ENCODE measurements around the gene CCDC170. TPM values are rescaled to one million over a fixed set of nuclear protein-coding genes. Genes with fewer than 3 reads are reported as not detected.
A peak's percentile ranks its signal among the peaks of the same experiment; 100 is the strongest.
"Not testable (repeated sequence)": the region's sequence is repeated elsewhere in the genome, so short reads cannot be mapped to it uniquely, and the experiment has no call there.

The CCDC170 gene, protein sequence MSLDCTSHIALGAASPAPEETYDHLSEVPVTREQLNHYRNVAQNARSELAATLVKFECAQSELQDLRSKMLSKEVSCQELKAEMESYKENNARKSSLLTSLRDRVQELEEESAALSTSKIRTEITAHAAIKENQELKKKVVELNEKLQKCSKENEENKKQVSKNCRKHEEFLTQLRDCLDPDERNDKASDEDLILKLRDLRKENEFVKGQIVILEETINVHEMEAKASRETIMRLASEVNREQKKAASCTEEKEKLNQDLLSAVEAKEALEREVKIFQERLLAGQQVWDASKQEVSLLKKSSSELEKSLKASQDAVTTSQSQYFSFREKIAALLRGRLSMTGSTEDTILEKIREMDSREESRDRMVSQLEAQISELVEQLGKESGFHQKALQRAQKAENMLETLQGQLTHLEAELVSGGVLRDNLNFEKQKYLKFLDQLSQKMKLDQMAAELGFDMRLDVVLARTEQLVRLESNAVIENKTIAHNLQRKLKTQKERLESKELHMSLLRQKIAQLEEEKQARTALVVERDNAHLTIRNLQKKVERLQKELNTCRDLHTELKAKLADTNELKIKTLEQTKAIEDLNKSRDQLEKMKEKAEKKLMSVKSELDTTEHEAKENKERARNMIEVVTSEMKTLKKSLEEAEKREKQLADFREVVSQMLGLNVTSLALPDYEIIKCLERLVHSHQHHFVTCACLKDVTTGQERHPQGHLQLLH
- total RNA-seq (1 to 10 TPM; 1.4 TPM), polyA plus RNA-seq (0.66 TPM)
- long read RNA-seq, donor 1, full-length matches to known transcripts: 1 of 3 reads
- long read RNA-seq, donor 1, partial matches to known transcripts: 0 of 3 reads
- long read RNA-seq, donor 1, other reads (novel, unspliced or antisense): 2 of 3 reads
- long read RNA-seq, donor 2: 0 reads
- long read RNA-seq, donor 3, full-length matches to known transcripts: 2 of 2 reads
- long read RNA-seq, donor 3, partial matches to known transcripts: 0 of 2 reads
- long read RNA-seq, donor 3, other reads (novel, unspliced or antisense): 0 of 2 reads
- long read RNA-seq, donor 4: 0 reads

DNA sequence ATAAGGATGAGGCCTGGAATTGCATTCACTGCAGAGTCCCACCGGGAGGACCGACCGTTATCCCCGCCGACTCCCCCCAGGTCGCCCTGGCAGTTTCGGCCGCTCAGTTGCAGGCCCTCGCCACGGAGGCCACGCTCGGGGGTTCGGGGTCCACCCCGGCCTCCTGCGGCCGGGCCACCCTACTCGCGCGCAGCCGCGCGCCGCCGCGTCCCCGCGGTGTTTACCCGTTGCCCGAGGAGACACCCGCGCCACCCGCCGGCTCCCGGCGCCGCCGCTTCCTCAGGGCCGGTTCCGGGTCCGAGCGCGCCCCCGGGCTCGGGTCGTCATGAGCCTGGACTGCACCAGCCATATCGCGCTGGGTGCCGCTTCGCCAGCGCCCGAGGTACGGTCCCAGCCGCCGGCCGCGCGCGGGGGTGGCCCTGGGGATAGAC lies at the start of gene CCDC170:
TSS of gene CCDC170 (plus strand) at position 214 of the 431 bp plus-strand sequence. CDS start at position 326, 112 bp downstream.
- ATAC-seq: peak; percentile 80 to 85
- no peaks in the 10 kb centered on the region for H3K4me1 ChIP-seq (ENCODE audit: control insufficient read depth, insufficient read depth, low read length)
- intact Hi-C loops (cut with DNase I): no loop called here
- peak within 1 kb of the TSS; percentile 63 for H3K27ac ChIP-seq (ENCODE audit: low read length)
- H3K9me3 ChIP-seq (ENCODE audit: control insufficient read depth, low read length): no peaks in the 10 kb centered on the region
- H3K27me3 ChIP-seq (ENCODE audit: control insufficient read depth, insufficient read depth): no peaks in the 10 kb centered on the region
- under 1% methylated on average over 58 of the region's 58 CpGs for WGBS
- peak; percentile 63 to 88 (median 86) for DNase-seq
- H3K4me3 ChIP-seq (ENCODE audit: low read length): peak within 1 kb of the TSS; percentile 76

DNA sequence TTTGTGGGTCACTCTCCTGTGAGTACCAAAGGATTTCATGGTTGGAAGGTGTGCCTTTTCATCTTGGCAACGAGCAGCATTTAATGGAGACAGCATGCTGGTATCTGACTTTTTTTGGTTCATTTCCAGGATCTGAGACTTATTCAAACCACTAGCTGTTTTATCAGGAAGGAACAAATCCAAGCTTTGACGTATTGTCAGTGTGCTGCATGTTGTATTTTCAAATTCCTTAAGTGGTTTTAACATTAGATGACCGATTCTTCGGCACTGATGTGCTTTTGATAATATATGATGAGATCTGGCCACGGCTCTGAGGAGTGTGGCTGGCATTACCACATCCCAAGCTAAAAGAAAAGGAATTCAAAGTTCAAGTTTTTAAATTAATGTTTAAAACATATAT lies 48.3 kb upstream of the CCDC170 start:
- H3K9me3 ChIP-seq (ENCODE audit: control insufficient read depth, low read length): no peaks in the 10 kb centered on the region
- DNase-seq: no peak
- H3K4me3 ChIP-seq (ENCODE audit: low read length): no peak overlapping the region
- peaks cover 5% of the 10 kb centered on the region for H3K4me1 ChIP-seq (ENCODE audit: control insufficient read depth, insufficient read depth, low read length)
- WGBS: 15% methylated on average over 5 of the region's 5 CpGs
- no peak overlapping the region for H3K27ac ChIP-seq (ENCODE audit: low read length)
- H3K27me3 ChIP-seq (ENCODE audit: control insufficient read depth, insufficient read depth): no peaks in the 10 kb centered on the region
- intact Hi-C loops (cut with DNase I): no loop called here
- ATAC-seq: peak; percentile 40 to 62

DNA sequence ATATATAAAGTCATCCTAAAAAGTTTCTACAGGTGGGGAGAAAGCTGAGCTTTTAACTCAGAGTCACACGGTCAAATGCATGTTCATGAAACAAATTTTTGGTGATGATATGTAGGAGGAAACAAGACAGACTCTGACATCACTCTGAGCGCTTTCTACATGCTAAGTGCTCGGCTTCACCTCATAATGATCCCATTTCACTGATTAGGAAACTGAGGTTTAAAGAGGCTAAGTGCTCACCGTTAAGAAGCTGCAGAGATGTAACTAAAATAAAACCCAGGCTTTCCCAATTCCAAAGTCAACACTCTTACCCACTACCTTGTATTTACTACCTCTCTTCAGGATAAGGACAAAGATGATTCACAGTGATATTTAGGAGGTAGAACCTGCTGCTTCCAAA lies 46.6 kb upstream of the CCDC170 start:
- 90% methylated on average over 4 of the region's 4 CpGs for WGBS
- Histone ChIP-seq H3K27ac (ENCODE audit: low read length) (no peak overlapping the region), H3K4me1 (ENCODE audit: control insufficient read depth, insufficient read depth, low read length) (peaks cover 5% of the 10 kb centered on the region), H3K9me3 (ENCODE audit: control insufficient read depth, low read length) (no peaks in the 10 kb centered on the region), H3K4me3 (ENCODE audit: low read length) (no peak overlapping the region), H3K27me3 (ENCODE audit: control insufficient read depth, insufficient read depth) (no peaks in the 10 kb centered on the region)
- ATAC-seq (no peak), DNase-seq (no peak)
- intact Hi-C loops (cut with DNase I): no loop called here

DNA sequence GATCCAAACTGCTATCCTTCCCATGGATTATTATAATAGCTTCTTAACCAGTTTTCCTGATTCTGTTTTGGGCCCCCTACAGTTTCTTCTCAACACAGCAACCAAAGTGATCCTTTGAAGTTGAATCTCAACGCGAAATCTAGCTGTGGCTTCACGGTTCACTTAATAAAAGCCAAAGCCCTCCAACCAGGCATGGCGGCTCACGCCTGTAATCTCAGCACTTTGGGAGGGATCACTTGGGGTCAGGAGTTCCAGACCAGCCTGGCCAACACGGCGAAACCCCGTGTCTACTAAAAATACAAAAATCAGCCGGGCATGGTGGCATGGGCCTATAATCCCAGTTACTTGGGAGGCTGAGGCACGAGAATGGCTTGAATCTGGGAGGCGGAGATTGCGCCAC lies 45.2 kb upstream of the CCDC170 start:
- DNase-seq: no peak
- 95% methylated on average over 12 of the region's 12 CpGs for WGBS
- no peak for ATAC-seq
- no peak overlapping the region for H3K4me3 ChIP-seq (ENCODE audit: low read length)
- H3K4me1 ChIP-seq (ENCODE audit: control insufficient read depth, insufficient read depth, low read length): peaks cover 5% of the 10 kb centered on the region
- no peaks in the 10 kb centered on the region for H3K9me3 ChIP-seq (ENCODE audit: control insufficient read depth, low read length)
- H3K27ac ChIP-seq (ENCODE audit: low read length): no peak overlapping the region
- intact Hi-C loops (cut with DNase I): no loop called here
- no peaks in the 10 kb centered on the region for H3K27me3 ChIP-seq (ENCODE audit: control insufficient read depth, insufficient read depth)

DNA sequence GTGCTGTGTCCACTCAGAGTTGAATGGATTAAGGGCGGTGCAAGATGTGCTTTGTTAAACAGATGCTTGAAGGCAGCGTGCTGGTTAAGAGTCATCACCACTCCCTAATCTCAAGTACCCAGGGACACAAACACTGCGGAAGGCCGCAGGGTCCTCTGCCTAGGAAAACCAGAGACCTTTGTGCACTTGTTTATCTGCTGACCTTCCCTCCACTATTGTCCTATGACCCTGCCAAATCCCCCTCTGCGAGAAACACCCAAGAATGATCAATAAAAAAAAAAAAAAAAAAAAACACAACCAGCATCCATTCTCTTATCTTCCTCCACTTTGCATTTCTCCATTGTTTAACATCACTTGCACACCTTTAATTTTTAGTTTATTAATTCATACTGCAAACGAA lies 42.9 kb upstream of the CCDC170 start:
- not testable (repeated sequence) for DNase-seq; ATAC-seq; H3K4me1 ChIP-seq (ENCODE audit: control insufficient read depth, insufficient read depth, low read length); H3K27me3 ChIP-seq (ENCODE audit: control insufficient read depth, insufficient read depth); H3K9me3 ChIP-seq (ENCODE audit: control insufficient read depth, low read length); H3K27ac ChIP-seq (ENCODE audit: low read length)
- 55% methylated on average over 6 of the region's 6 CpGs for WGBS
- intact Hi-C loops (cut with DNase I): loop anchor here in 1 of 4 donors (10.0 kb wide), 1 partner anchor 56 kb away; the partner anchor contains the start of gene ZBTB2
- H3K4me3 ChIP-seq (ENCODE audit: low read length): peak overlapping the region; percentile 70

DNA sequence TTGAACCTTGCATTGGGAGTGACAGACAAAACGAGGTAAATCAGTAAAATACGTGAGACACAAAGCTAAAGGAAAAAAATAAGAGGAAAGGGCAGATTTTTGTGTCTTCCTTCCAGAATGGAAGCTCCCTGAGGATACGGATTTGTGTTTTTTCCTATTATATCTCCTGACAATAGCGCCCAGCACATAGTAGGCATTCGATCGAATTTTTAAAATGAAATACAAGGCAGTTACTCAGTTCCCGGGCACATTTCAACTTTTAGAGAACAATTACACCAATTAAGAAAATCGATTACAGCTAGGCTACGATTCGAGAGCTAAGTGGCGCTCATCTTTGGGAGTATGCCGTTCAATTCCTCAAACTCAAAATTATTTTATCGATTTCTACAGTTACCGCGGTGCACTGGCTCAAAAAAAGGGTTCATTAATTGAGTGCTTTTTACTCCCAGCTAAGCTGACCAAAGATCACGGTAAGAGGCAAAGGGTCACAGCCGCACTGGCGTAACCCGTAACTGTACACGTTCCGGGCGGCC lies 42.3 kb upstream of the CCDC170 start:
- peak overlapping the region; percentile 70 for H3K4me3 ChIP-seq (ENCODE audit: low read length)
- H3K9me3 ChIP-seq (ENCODE audit: control insufficient read depth, low read length): no peaks in the 10 kb centered on the region
- no peak for DNase-seq
- WGBS: under 1% methylated on average over 22 of the region's 22 CpGs
- no peak for ATAC-seq
- H3K27me3 ChIP-seq (ENCODE audit: control insufficient read depth, insufficient read depth): no peaks in the 10 kb centered on the region
- H3K4me1 ChIP-seq (ENCODE audit: control insufficient read depth, insufficient read depth, low read length): no peaks in the 10 kb centered on the region
- peak overlapping the region; percentile 63 for H3K27ac ChIP-seq (ENCODE audit: low read length)
- intact Hi-C loops (cut with DNase I): loop anchor here in 1 of 4 donors (10.0 kb wide), 1 partner anchor 57 kb away; the partner anchor contains the start of gene ZBTB2

DNA sequence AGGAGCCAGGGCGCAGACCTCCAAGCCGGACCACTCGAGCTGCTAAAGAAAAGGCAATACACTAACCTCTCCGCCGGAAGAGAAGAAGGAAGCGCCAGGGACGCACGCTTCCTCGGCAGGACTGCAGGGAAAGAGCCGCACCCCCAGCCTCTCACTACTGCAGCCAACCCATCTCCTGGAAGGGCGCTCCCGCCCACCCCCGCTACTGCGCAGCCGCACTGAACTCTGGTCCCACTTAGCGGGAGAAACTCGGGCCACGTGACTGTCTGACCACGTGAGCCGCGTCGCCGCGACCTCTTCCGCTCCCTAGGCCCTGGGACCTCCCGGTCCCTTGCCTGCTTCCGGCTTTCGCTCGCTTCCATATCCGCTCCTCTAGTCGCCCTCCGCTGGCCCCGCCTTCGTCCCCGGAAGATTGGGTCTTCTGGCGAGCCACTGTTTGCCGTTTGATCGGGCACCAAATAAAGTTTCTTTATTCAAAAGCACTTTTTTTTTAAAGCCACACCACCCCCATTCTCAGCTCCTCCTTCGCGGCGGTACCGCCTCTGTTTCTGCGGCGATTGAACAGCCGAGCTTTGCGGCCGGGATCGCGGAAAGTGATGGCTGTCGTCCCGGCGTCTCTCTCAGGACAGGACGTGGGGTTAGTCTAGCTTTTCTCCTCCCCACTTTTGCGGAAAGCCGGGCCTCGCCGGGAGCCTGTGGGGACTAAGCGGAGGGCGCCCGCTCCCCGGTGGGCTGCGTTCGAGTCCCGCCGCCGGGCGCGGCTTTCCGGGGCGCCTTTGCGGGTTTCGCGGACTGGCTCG lies 41.7 kb upstream of the CCDC170 start, which contains the start of gene RMND1:
TSS of gene RMND1 (minus strand) at position 177 of the 800 bp plus-strand sequence. CDS start 6,315 bp downstream, outside the sequence.
- H3K9me3 ChIP-seq (ENCODE audit: control insufficient read depth, low read length): no peaks in the 10 kb centered on the region
- intact Hi-C loops (cut with DNase I): loop anchor here in 1 of 4 donors (10.0 kb wide), 1 partner anchor 57 kb away; the partner anchor contains the start of gene ZBTB2
- H3K27me3 ChIP-seq (ENCODE audit: control insufficient read depth, insufficient read depth): no peaks in the 10 kb centered on the region
- DNase-seq (peak; percentile 100), ATAC-seq (peak; percentile 99)
- under 1% methylated on average over 74 of the region's 74 CpGs for WGBS
- peak within 1 kb of the TSS; percentile 95 for H3K4me3 ChIP-seq (ENCODE audit: low read length)
- H3K27ac ChIP-seq (ENCODE audit: low read length): peak within 1 kb of the TSS; percentile 95
- H3K4me1 ChIP-seq (ENCODE audit: control insufficient read depth, insufficient read depth, low read length): no peaks in the 10 kb centered on the region

DNA sequence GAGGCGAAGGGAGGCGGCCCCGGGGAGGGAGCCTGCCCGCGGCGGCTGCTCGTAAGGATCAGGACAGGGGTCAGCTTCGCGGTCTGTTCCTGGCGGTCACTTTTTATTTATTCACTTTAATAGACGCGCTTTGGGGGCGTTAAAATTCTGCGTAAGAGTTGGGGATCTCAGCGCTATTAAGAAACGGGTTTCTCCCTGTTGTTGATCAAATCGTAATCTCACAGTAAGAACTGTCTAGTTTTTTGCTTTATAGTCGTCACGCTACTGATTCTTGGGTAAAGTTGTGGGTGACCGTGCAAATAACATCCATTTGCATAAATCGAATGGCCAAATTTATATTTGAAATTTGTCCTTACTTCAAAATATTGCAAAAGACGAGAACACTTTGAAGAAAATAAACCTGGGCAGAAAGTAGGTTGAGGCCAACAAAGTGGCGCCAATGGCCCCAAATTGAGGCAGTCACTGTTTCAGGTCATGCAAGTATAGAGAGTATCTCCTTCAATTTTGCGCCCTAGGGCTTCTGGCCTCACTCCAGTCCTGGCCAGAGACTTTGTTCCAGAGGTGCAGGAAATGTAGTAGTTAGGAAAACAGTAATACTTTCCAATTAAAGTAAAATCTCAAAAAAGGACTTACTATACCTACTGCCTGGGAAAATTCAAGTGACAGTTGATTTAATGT lies 40.9 kb upstream of the CCDC170 start:
- DNase-seq (peak; percentile 52 to 78 (median 70)), ATAC-seq (peak; percentile 34 to 53)
- Histone ChIP-seq H3K27me3 (ENCODE audit: control insufficient read depth, insufficient read depth) (no peaks in the 10 kb centered on the region), H3K4me1 (ENCODE audit: control insufficient read depth, insufficient read depth, low read length) (no peaks in the 10 kb centered on the region), H3K4me3 (ENCODE audit: low read length) (peak overlapping the region; percentile 95), H3K9me3 (ENCODE audit: control insufficient read depth, low read length) (no peaks in the 10 kb centered on the region), H3K27ac (ENCODE audit: low read length) (peak overlapping the region; percentile 95)
- intact Hi-C loops (cut with DNase I): loop anchor here in 1 of 4 donors (10.0 kb wide), 1 partner anchor 58 kb away; the partner anchor contains the start of gene ZBTB2
- under 1% methylated on average over 24 of the region's 24 CpGs for WGBS

DNA sequence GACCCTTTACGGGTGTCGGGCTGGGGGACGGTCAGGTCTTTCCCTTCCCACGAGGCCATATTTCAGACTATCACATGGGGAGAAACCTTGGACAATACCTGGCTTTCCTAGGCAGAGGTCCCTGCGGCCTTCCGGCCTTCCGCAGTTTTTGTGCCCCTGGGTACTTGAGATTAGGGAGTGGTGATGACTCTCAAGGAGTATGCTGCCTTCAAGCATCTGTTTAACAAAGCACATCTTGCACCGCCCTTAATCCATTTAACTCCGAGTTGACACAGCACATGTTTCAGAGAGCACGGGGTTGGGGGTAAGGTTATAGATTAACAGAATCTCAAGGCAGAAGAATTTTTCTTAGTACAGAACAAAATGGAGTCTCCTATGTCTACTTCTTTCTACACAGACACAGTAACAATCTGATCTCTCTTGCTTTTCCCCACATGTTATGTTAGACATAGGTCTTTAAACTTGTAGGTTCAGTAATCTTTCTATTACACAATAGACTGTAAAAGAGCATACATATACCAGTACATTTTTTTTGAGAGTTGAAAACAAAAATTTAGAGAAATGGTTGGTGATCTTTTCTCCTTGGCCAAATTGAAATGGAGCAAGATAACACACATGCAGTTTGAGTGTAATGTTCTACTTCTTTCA lies 37.9 kb upstream of the CCDC170 start:
- intact Hi-C loops (cut with DNase I): loop anchor here in 1 of 4 donors (10.0 kb wide), 1 partner anchor 61 kb away; the partner anchor contains the start of gene ZBTB2
- not testable (repeated sequence) for H3K4me1 ChIP-seq (ENCODE audit: control insufficient read depth, insufficient read depth, low read length); H3K27me3 ChIP-seq (ENCODE audit: control insufficient read depth, insufficient read depth); ATAC-seq; H3K27ac ChIP-seq (ENCODE audit: low read length); DNase-seq; H3K4me3 ChIP-seq (ENCODE audit: low read length); H3K9me3 ChIP-seq (ENCODE audit: control insufficient read depth, low read length)
- WGBS: 77% methylated on average over 6 of the region's 10 CpGs

Data from right cardiac atrium (tissue), 5 donors.